K562 (cell line): ENCODE measurements around the gene ST6GALNAC6. TPM values are rescaled to one million over a fixed set of nuclear protein-coding genes. Genes with fewer than 3 reads are reported as not detected.

Source experiments
- ATAC-seq: fragments of 200-7000 bp; cut with Tn5 transposase; 3 replicates; pipeline ENCODE4 v1.9.1; 2020; ENCODE audit warnings: moderate library complexity
- BruUV-seq: library from RNA; stranded (reverse); fragments of 400-500 nt; replicated peaks from 2 replicates; lab custom pipeline; 2021; lab: Mats Ljungman, UMichigan
- CTCF ChIA-PET: fragments of 300-600 bp; formaldehyde crosslinking; extraction: SDS; loops from one replicate; lab custom pipeline; 2021; ENCODE audit warnings: low intra/inter-chr PET ratio; lab: Yijun Ruan, JAX
- POLR2A ChIA-PET: fragments of 300-600, 350-650 bp; sonication (Branson Sonifier 250); formaldehyde crosslinking; extraction: SDS; loops from one replicate; lab custom pipeline; 2021; ENCODE audit warnings: antibody characterized with exemption, inconsistent platforms; lab: Yijun Ruan, JAX
- DNase-seq, 4 experiments: peaks; one replicate each; pipeline versions ENCODE4 v3.0.0 to v3.0.0-alpha.2; 2011 to 2018; ENCODE audit warnings: low spot score in 3 of 4, mixed read lengths in 3 of 4; ENCODE audit errors: extremely low read depth in 1 of 4
- FAIRE-seq: peaks from 2 replicates; lab custom pipeline; 2011; peaks lifted over from hg19 to GRCh38; lab: Jason Lieb, UNC
- H2AFZ ChIP-seq: 2 replicates; pipeline ENCODE4 v1.6.0; 2011; ENCODE audit warnings: low read depth, low read length, control low read depth, inconsistent platforms
- H3K27ac ChIP-seq: fragments of 200-600 bp; 3 replicates; pipeline ENCODE4 v1.8.0; 2011; ENCODE audit warnings: low read depth, mild to moderate bottlenecking, control low read depth, inconsistent platforms, low read length, moderate library complexity, mixed read lengths; ENCODE audit errors: extremely low read depth
- H3K27me3 ChIP-seq, 2 experiments: fragments of 300-600 bp in 1 of 2; 2 replicates in 1 of 2; 3 replicates in 1 of 2; pipeline versions ENCODE4 v1.6.0 to v1.8.0; 2011; ENCODE audit warnings: inconsistent platforms in 2 of 2, low read length in 2 of 2, mild to moderate bottlenecking in 1 of 2, mixed read lengths in 1 of 2, moderate library complexity in 1 of 2; ENCODE audit not compliant: control insufficient read depth in 2 of 2, insufficient read depth in 2 of 2
- H3K36me3 ChIP-seq: fragments of 300-600 bp; 3 replicates; pipeline ENCODE4 v1.8.0; 2011; ENCODE audit warnings: mild to moderate bottlenecking, low read length, inconsistent platforms; ENCODE audit not compliant: control insufficient read depth, insufficient read depth
- H3K4me1 ChIP-seq, 2 experiments: fragments of 200-600 bp in 1 of 2; replicated peaks in 1 of 2; 2 replicates in 1 of 2; 3 replicates in 1 of 2; pipeline versions ENCODE4 v1.5.1 to v1.8.0; 2011; ENCODE audit warnings: inconsistent platforms in 2 of 2, low read length in 2 of 2, mild to moderate bottlenecking in 1 of 2, mixed read lengths in 1 of 2, moderate library complexity in 1 of 2; ENCODE audit not compliant: control insufficient read depth in 2 of 2, insufficient read depth in 2 of 2
- H3K4me2 ChIP-seq: 2 replicates; pipeline ENCODE4 v1.6.1; 2011; ENCODE audit warnings: low read length, control low read depth, inconsistent platforms, mixed read lengths; ENCODE audit not compliant: insufficient read depth
- H3K4me3 ChIP-seq: fragments of 200-600 bp; sonication (generic), shearing (Covaris generic); 2 replicates; pipeline ENCODE4 v1.5.1; 2016; ENCODE audit warnings: control low read depth, inconsistent platforms
- H3K79me2 ChIP-seq: fragments of 200-600 bp; 3 replicates; pipeline ENCODE4 v1.8.0; 2011; ENCODE audit warnings: low read length, inconsistent platforms; ENCODE audit not compliant: control insufficient read depth, insufficient read depth
- H3K9ac ChIP-seq, 2 experiments: 2 replicates each; pipeline versions ENCODE4 v1.6.0 to v1.6.1; 2011; ENCODE audit warnings: low read depth in 2 of 2, low read length in 2 of 2, control low read depth in 1 of 2, inconsistent platforms in 1 of 2, mild to moderate bottlenecking in 1 of 2, mixed read lengths in 1 of 2; ENCODE audit not compliant: insufficient read depth in 1 of 2
- H3K9me1 ChIP-seq: one replicate; pipeline ENCODE4 v1.6.0; 2011; ENCODE audit warnings: inconsistent platforms, mild to moderate bottlenecking, low read length, moderate library complexity; ENCODE audit not compliant: control insufficient read depth, insufficient read depth
- H3K9me3 ChIP-seq: replicated peaks from 2 replicates; pipeline ENCODE4 v1.5.1; 2011; ENCODE audit warnings: low read depth, low read length, inconsistent platforms; ENCODE audit not compliant: control insufficient read depth, insufficient read depth
- H4K20me1 ChIP-seq: replicated peaks from 2 replicates; pipeline ENCODE4 v1.6.1; 2011; ENCODE audit warnings: low read length, inconsistent platforms, mixed read lengths; ENCODE audit not compliant: control insufficient read depth, insufficient read depth
- ARID4B ChIP-seq: sonication (generic); formaldehyde crosslinking; IDR thresholded peaks from 2 replicates; pipeline ENCODE4 v1.8.0; 2022; ENCODE audit warnings: mild to moderate bottlenecking, missing genetic modification reagents
- BCOR ChIP-seq: fragments of 450-650 bp; IDR thresholded peaks from 2 replicates; pipeline ENCODE4 v1.6.1; 2016
- CEBPG ChIP-seq, 3 experiments: fragments of 200-800 bp in 1 of 3; sonication (Bioruptor generic) in 1 of 3; sonication (generic) in 1 of 3; formaldehyde crosslinking in 1 of 3; IDR thresholded peaks in 2 of 3; conservative IDR thresholded peaks in 1 of 3; 2 replicates each; pipeline versions ENCODE4 v1.6.1 to v1.8.0; 2016 to 2022; ENCODE audit warnings: missing compliant biosample characterization in 2 of 3, missing genetic modification characterization in 2 of 3, mild to moderate bottlenecking in 1 of 3, missing genetic modification reagents in 1 of 3
- ETV1 ChIP-seq: fragments of 450-650 bp; conservative IDR thresholded peaks from 2 replicates; pipeline ENCODE4 v1.6.1; 2016; ENCODE audit warnings: missing genetic modification characterization, control low read depth, low read depth, missing compliant biosample characterization
- HDAC6 ChIP-seq: IDR thresholded peaks from 2 replicates; pipeline ENCODE4 v1.6.1; 2012; ENCODE audit warnings: low read depth, mild to moderate bottlenecking, control low read depth, inconsistent platforms, low read length, moderate library complexity
- HNRNPH1 ChIP-seq: fragments of 200-400 bp; formaldehyde crosslinking; optimal IDR thresholded peaks from 2 replicates; pipeline ENCODE3; 2017; ENCODE audit warnings: low read depth, mild to moderate bottlenecking, low read length, moderate library complexity
- MAZ ChIP-seq, 2 experiments: fragments of 450-650 bp in 1 of 2; sonication (generic) in 1 of 2; formaldehyde crosslinking; IDR thresholded peaks in 1 of 2; conservative IDR thresholded peaks in 1 of 2; 2 replicates each; pipeline versions ENCODE4 v1.4.0 to v1.5.0; 2020; ENCODE audit warnings: mild to moderate bottlenecking in 1 of 2, missing genetic modification reagents in 1 of 2
- NR1H2 ChIP-seq: sonication (generic); formaldehyde crosslinking; IDR thresholded peaks from 2 replicates; pipeline ENCODE4 v1.4.0; 2020; ENCODE audit warnings: mild to moderate bottlenecking, missing genetic modification reagents
- POLR2A ChIP-seq: fragments of 450-650 bp; conservative IDR thresholded peaks from 2 replicates; pipeline ENCODE4 v1.6.1; 2016
- SAP30 ChIP-seq: fragments of 200-600 bp; sonication (generic); IDR thresholded peaks from 2 replicates; pipeline ENCODE4 v1.6.1; 2012; ENCODE audit warnings: borderline replicate concordance, low read depth, mild to moderate bottlenecking, moderate library complexity, low read length, control low read depth, inconsistent platforms; ENCODE audit not compliant: insufficient read depth, poor library complexity, severe bottlenecking
- SP1 ChIP-seq: sonication (generic); formaldehyde crosslinking; IDR thresholded peaks from 2 replicates; pipeline ENCODE4 v1.8.1; 2022; ENCODE audit warnings: mild to moderate bottlenecking, missing genetic modification reagents
- ZBTB7A ChIP-seq: IDR thresholded peaks from 2 replicates; pipeline ENCODE4 v1.6.1; 2011; ENCODE audit warnings: low read depth, mild to moderate bottlenecking, low read length, moderate library complexity, borderline replicate concordance; ENCODE audit not compliant: control insufficient read depth
- ZNF12 ChIP-seq: sonication (generic); formaldehyde crosslinking; IDR thresholded peaks from 2 replicates; pipeline ENCODE4 v1.4.0; 2020; ENCODE audit warnings: mild to moderate bottlenecking, missing genetic modification reagents
- WGBS: fragments of 100-300 bp; shearing (Covaris generic); methylation state at CpG from one replicate; pipeline ENCODE4 v1.1.6; 2016; ENCODE audit warnings: low coverage, mixed read lengths; ENCODE audit not compliant: insufficient coverage; ENCODE audit errors: missing lambda C conversion rate; 5-methylcytosine and 5-hydroxymethylcytosine counted together
- in situ Hi-C: fragments of 300-500 bp; cut with MboI; formaldehyde crosslinking; loops from 4 replicates; pipeline ENCODE4 v1.15.0; 2018; ENCODE audit warnings: inconsistent platforms, mixed read lengths
- intact Hi-C: fragments of 100-400 bp; cut with micrococcal nuclease; formaldehyde crosslinking; loops from 2 replicates; pipeline ENCODE4 v1.14.2; 2022
- polyA plus RNA-seq, 8 experiments: library from polyadenylated mRNA; depleted of rRNA in 4 of 8; stranded (reverse) in 5 of 8; unstranded in 3 of 8; fragments of >200 nt; fragmentation: Nextera tagmentation in 2 of 8; fragmentation: Illumina TruSeq in 1 of 8; extraction: Ambion mirVana in 2 of 8; extraction: Trizol in 1 of 8; gene quantifications; 2 replicates each; pipeline versions ENCODE4 v1.2.1 to v1.2.3, GENCODE V29; 2011 to 2014; ENCODE audit warnings: inconsistent platforms in 1 of 8, missing spikeins in 1 of 8
- total RNA-seq, 7 experiments: library from RNA; depleted of rRNA in 6 of 7; stranded (reverse); fragments of >200 nt in 6 of 7; fragmentation: Illumina TruSeq in 2 of 7; extraction: Trizol in 2 of 7; gene quantifications; 2 replicates each; pipeline versions ENCODE4 v1.2.1 to v1.2.3, GENCODE V29; 2011 to 2021; ENCODE audit warnings: low replicate concordance in 1 of 7
- TF ChIP-seq, protein P1 (sequence below): fragments of 450-650 bp; IDR thresholded peaks from 2 replicates; pipeline ENCODE4 v1.6.1; 2016
- TF ChIP-seq, protein P2 (sequence below): sonication (generic); formaldehyde crosslinking; IDR thresholded peaks from 2 replicates; pipeline ENCODE4 v1.9.0; 2022; ENCODE audit warnings: mild to moderate bottlenecking, missing genetic modification reagents

The ST6GALNAC6 gene
- total and polyA plus RNA-seq, 9 of the 15 experiments (the other 6 are each of a cell fraction or from before 2014, with no cell fraction given), result 0.13 to 23.0 (median 14.5) TPM

DNA sequence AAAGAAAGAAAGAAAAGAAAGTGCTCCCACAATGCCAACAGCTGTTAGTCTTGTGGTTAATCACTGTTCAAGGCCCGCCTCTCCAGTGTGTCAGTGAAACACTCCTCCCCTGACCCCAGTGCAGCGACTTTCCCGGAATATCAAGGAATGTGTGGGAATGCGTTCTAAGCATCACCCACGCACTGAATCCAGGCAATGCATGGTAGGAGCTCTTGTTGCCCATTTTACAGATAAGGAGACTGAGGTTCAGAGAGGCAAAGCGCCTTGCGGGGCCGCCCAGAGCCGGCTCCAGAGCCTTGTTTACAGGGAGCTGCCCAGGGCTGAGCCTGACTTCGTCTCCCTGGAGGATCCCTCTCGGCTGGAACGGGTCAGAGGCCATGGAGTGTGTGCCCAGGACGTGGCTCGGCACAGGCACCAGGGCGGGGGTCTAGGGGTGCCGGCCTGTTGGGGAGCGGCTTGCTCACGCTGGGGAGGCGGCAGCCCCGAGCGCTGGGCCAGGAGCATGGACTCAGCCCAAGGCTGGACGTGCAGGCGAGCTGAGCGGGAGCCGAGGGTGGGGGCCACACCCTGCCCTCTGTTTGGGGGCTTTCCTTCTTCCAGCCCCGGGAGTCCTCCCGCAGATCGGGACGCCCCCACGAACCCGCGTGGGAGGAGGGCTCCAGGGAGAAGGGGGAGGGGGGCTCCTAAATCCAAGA, 823 bp downstream of the ST6GALNAC6 start:
- Histone ChIP-seq H3K4me3 (peak overlapping the region; percentile 93), H3K9me3 (no peaks in the 10 kb centered on the region), H3K27me3 (no peaks in the 10 kb centered on the region), H3K4me1 (peaks cover 13 to 51% of the 10 kb centered on the region in 2 experiments), H3K27ac (peak overlapping the region; percentile 81), H3K9ac (peak overlapping the region; percentile 74 to 95), H2AFZ (peak overlapping the region; percentile 16), H3K4me2 (peak overlapping the region; percentile 82), H3K79me2 (peaks cover 27% of the 10 kb centered on the region), H3K9me1 (no peaks in the 10 kb centered on the region), H4K20me1 (no peaks in the 10 kb centered on the region; the same call in 1 of the 2 replicates), H3K36me3 (peaks cover 35% of the 10 kb centered on the region)
- 6% methylated on average over 32 of the region's 32 CpGs for WGBS
- ChIA-PET CTCF (no interaction called here), POLR2A (interaction anchor here (0.6 to 2.9 kb wide), 8 partner anchors 9 to 290 kb away, joined by 3 to 12 read pairs (median 4); partner anchors contain the start of gene ST6GALNAC4)
- in situ Hi-C loops, result no loop called here
- ATAC-seq (peak; percentile 74), DNase-seq (peak; percentile 60 to 75 (median 69)), FAIRE-seq (peak; percentile 67)
- BruUV-seq, result no TSS peak
- intact Hi-C loops, result no loop called here
- TF ChIP-seq, protein P1, sequence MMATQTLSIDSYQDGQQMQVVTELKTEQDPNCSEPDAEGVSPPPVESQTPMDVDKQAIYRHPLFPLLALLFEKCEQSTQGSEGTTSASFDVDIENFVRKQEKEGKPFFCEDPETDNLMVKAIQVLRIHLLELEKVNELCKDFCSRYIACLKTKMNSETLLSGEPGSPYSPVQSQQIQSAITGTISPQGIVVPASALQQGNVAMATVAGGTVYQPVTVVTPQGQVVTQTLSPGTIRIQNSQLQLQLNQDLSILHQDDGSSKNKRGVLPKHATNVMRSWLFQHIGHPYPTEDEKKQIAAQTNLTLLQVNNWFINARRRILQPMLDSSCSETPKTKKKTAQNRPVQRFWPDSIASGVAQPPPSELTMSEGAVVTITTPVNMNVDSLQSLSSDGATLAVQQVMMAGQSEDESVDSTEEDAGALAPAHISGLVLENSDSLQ, result peak; percentile 15; the same call in 1 of the 2 replicates
- TF ChIP-seq ARID4B (peak; percentile 91), HNRNPH1 (no peak), ZBTB7A (peak; percentile 82; the same call in 1 of the 2 replicates), SAP30 (no peak), BCOR (peak; percentile 99), HDAC6 (no peak), ETV1 (tag) (0 out of 2 replicates have a peak, but pooled peaks have one; percentile 26), NR1H2 (no peak), MAZ (CRISPR knock-in tag; conservative IDR thresholded peaks at IDR 0.05 in 1 of 2, IDR thresholded peaks at IDR 0.05 in 1 of 2) (peak; percentile 57 to 86; a peak in 3 of 4 replicates), CEBPG (CRISPR knock-in tag; IDR thresholded peaks at IDR 0.05) (no peak), CEBPG (tag; conservative IDR thresholded peaks at IDR 0.05 in 1 of 2, IDR thresholded peaks at IDR 0.05 in 1 of 2) (no peak), SP1 (CRISPR knock-in tag) (peak; percentile 55; the same call in 1 of the 2 replicates), POLR2A (peak; percentile 21; the same call in 1 of the 2 replicates), ZNF12 (CRISPR knock-in tag) (peak; percentile 92)
- TF ChIP-seq, protein P2, sequence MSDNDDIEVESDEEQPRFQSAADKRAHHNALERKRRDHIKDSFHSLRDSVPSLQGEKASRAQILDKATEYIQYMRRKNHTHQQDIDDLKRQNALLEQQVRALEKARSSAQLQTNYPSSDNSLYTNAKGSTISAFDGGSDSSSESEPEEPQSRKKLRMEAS, result peak; percentile 40; the same call in 1 of the 2 replicates
